GM23338 (cell line): ENCODE results near the gene ARFGEF2.

Source experiments
- CREB1 ChIP-seq: fragments of 250-450 bp; sonication (Bioruptor Pico); IDR thresholded peaks from 2 replicates; pipeline ENCODE4 v1.5.0; 2020; ENCODE audit warnings: low read depth, mild to moderate bottlenecking, moderate library complexity
- EZH2 ChIP-seq: fragments of 200-600 bp; sonication (generic); IDR thresholded peaks from one replicate; pipeline ENCODE4 v1.8.0; 2017; ENCODE audit warnings: antibody characterized with exemption, mild to moderate bottlenecking, low read depth; ENCODE audit not compliant: unreplicated experiment
- EZH2phosphoT487 ChIP-seq: fragments of 200-600 bp; sonication (generic); IDR thresholded peaks from one replicate; pipeline ENCODE4 v1.8.1; 2018; ENCODE audit warnings: antibody characterized with exemption; ENCODE audit not compliant: unreplicated experiment
- POLR2AphosphoS5 ChIP-seq: IDR thresholded peaks from 2 replicates; pipeline ENCODE4 v1.6.1; 2016; ENCODE audit warnings: antibody characterized with exemption, low read depth
- REST ChIP-seq: IDR thresholded peaks from one replicate; pipeline ENCODE4 v1.6.1; 2018; ENCODE audit warnings: antibody characterized with exemption; ENCODE audit not compliant: unreplicated experiment
- STAT1 ChIP-seq: IDR thresholded peaks from one replicate; pipeline ENCODE4 v1.6.1; 2016; ENCODE audit warnings: antibody characterized with exemption; ENCODE audit not compliant: unreplicated experiment
- TF ChIP-seq, protein P1 (sequence below), 2 experiments: fragments of 200-600 bp in 1 of 2; sonication (generic) in 1 of 2; conservative IDR thresholded peaks; 2 replicates each; pipeline versions ENCODE4 v1.5.1 to v1.6.1; 2016 to 2017; ENCODE audit warnings: antibody characterized with exemption in 2 of 2, low read depth in 2 of 2, mild to moderate bottlenecking in 2 of 2, moderate library complexity in 1 of 2

DNA sequence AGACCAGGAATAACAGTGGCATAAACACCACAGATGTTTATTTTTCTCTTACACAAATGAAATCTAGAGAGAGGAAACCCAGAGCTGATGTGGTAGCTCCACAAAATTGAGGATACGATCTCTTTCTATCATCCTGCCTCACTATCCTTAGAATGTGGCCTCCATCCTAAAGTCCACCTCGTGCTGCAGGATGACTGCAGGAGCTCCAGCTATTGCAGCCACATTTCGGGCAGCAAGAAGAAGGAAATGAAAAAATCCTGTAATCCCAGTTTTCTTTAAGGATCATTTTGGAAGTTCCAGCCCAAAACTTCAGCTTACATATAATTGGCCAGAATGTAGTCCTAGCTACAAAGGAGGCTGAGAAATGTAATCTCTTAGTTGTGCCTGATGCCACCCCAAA lies 41.2 kb upstream of the ARFGEF2 start:
- TF ChIP-seq, protein P1, sequence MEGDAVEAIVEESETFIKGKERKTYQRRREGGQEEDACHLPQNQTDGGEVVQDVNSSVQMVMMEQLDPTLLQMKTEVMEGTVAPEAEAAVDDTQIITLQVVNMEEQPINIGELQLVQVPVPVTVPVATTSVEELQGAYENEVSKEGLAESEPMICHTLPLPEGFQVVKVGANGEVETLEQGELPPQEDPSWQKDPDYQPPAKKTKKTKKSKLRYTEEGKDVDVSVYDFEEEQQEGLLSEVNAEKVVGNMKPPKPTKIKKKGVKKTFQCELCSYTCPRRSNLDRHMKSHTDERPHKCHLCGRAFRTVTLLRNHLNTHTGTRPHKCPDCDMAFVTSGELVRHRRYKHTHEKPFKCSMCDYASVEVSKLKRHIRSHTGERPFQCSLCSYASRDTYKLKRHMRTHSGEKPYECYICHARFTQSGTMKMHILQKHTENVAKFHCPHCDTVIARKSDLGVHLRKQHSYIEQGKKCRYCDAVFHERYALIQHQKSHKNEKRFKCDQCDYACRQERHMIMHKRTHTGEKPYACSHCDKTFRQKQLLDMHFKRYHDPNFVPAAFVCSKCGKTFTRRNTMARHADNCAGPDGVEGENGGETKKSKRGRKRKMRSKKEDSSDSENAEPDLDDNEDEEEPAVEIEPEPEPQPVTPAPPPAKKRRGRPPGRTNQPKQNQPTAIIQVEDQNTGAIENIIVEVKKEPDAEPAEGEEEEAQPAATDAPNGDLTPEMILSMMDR (conservative IDR thresholded peaks at IDR 0.05; ENCODE audit: low read depth in 2 of 2) = no peak
- TF ChIP-seq STAT1 (no peak), EZH2 (no peak), EZH2phosphoT487 (no peak), POLR2AphosphoS5 (no peak), REST (no peak), CREB1 (CRISPR knock-in tag) (no peak)
